Panc1 (cell line): ENCODE data around the gene CPNE7. TPM values are rescaled to one million over a fixed set of nuclear protein-coding genes. Genes with fewer than 3 reads are reported as not detected.

Source experiments
- ATAC-seq: fragments of 200-7000 bp; cut with Tn5 transposase; 2 replicates; pipeline ENCODE4 v1.9.1; 2020; ENCODE audit warnings: mild to moderate bottlenecking, moderate library complexity
- BruUV-seq: library from RNA; stranded (reverse); fragments of 400-500 nt; replicated peaks from 2 replicates; lab custom pipeline; 2021; lab: Mats Ljungman, UMichigan
- CTCF ChIA-PET: fragments of 300-600 bp; sonication (Branson Sonifier 250); formaldehyde crosslinking; loops from one replicate; lab custom pipeline; 2022; ENCODE audit warnings: antibody characterized with exemption; lab: Charles Lee
- POLR2A ChIA-PET: fragments of 300-600 bp; sonication (Branson Sonifier 250); formaldehyde crosslinking; loops from one replicate; lab custom pipeline; 2022; ENCODE audit warnings: antibody characterized with exemption; lab: Charles Lee
- DNase-seq: peaks from one replicate; pipeline ENCODE4 v3.0.0-alpha.2; 2010; ENCODE audit warnings: low read depth, low spot score
- H3K27ac ChIP-seq: 2 replicates; pipeline ENCODE4 v1.5.1; 2011; ENCODE audit warnings: mild to moderate bottlenecking, low read length, inconsistent platforms
- H3K27me3 ChIP-seq: fragments of 200-500 bp; sonication (Bioruptor generic); 2 replicates; pipeline ENCODE4 v1.6.0; 2014; ENCODE audit warnings: low read length, inconsistent platforms; ENCODE audit not compliant: control insufficient read depth, insufficient read depth
- H3K36me3 ChIP-seq: fragments of 200-500 bp; sonication (Bioruptor generic); 2 replicates; pipeline ENCODE4 v1.5.1; 2014; ENCODE audit warnings: inconsistent platforms, mild to moderate bottlenecking, low read length, moderate library complexity; ENCODE audit not compliant: control insufficient read depth, insufficient read depth
- H3K4me1 ChIP-seq: 2 replicates; pipeline ENCODE4 v1.5.1; 2011; ENCODE audit warnings: inconsistent platforms, mild to moderate bottlenecking, low read length, moderate library complexity; ENCODE audit not compliant: control insufficient read depth, insufficient read depth
- H3K4me3 ChIP-seq, 2 experiments: 2 replicates each; pipeline ENCODE4 v1.5.1; 2011 to 2012; ENCODE audit warnings: low read depth in 2 of 2, low read length in 2 of 2, mild to moderate bottlenecking in 2 of 2, inconsistent platforms in 1 of 2, moderate library complexity in 1 of 2
- H3K9me3 ChIP-seq: fragments of 200-500 bp; sonication (Bioruptor generic); 2 replicates; pipeline ENCODE4 v1.5.1; 2014; ENCODE audit warnings: low read depth, mild to moderate bottlenecking, inconsistent platforms, low read length, moderate library complexity; ENCODE audit not compliant: control insufficient read depth, insufficient read depth
- CTCF ChIP-seq: fragments of 450-650 bp; IDR thresholded peaks from 2 replicates; pipeline ENCODE4 v1.5.1; 2017; ENCODE audit warnings: mild to moderate bottlenecking
- POLR2AphosphoS5 ChIP-seq: IDR thresholded peaks from 2 replicates; pipeline ENCODE4 v1.6.1; 2012; ENCODE audit warnings: mild to moderate bottlenecking, low read depth, low read length, moderate library complexity
- REST ChIP-seq, 2 experiments: IDR thresholded peaks; 2 replicates each; pipeline ENCODE4 v1.6.1; 2011 to 2012; ENCODE audit warnings: low read depth in 2 of 2, control low read depth in 1 of 2, low read length in 1 of 2, mild to moderate bottlenecking in 1 of 2, moderate library complexity in 1 of 2; ENCODE audit not compliant: insufficient read depth in 1 of 2
- SIN3A ChIP-seq: IDR thresholded peaks from 2 replicates; pipeline ENCODE4 v1.6.1; 2012; ENCODE audit warnings: low read depth, mild to moderate bottlenecking, low read length, moderate library complexity, borderline replicate concordance; ENCODE audit not compliant: insufficient read depth
- TCF7L2 ChIP-seq: IDR thresholded peaks from 2 replicates; pipeline ENCODE4 v1.6.1; 2011; ENCODE audit warnings: mild to moderate bottlenecking, low read depth, low read length, inconsistent platforms
- in situ Hi-C: cut with HindIII; loops from 2 replicates; pipeline ENCODE4 v1.10.0; 2016; ENCODE audit warnings: low sequenced_read_pairs, low pct_unique_long_range_greater_than_20kb
- intact Hi-C: fragments of 100-400 bp; cut with micrococcal nuclease; formaldehyde crosslinking; loops from one replicate; pipeline ENCODE4 v1.10.0; 2022; ENCODE audit not compliant: unreplicated experiment
- total RNA-seq: library from RNA; stranded (reverse); gene quantifications from one replicate; pipeline ENCODE4 v1.2.1, GENCODE V29; 2021; ENCODE audit not compliant: unreplicated experiment

CPNE7 gene
- total RNA-seq, 1 experiment from 2014 or later, result 32.7 TPM

GRCh38 chr16:89607453-89607852 lies 31.9 kb downstream of the CPNE7 start:
- ChIA-PET POLR2A (no interaction called here), CTCF (no interaction called here)
- H3K4me1 ChIP-seq, result peaks cover 8% of the 10 kb centered on the region
- H3K4me3 ChIP-seq, result no peak overlapping the region
- no peaks in the 10 kb centered on the region for H3K9me3 ChIP-seq
- no TSS peak for BruUV-seq
- no peak for DNase-seq
- TF ChIP-seq REST (IDR thresholded peaks at IDR 0.05; ENCODE audit: insufficient read depth in 1 of 2, low read depth in 2 of 2, low read length in 1 of 2), result no peak
- TF ChIP-seq TCF7L2, result no peak
- TF ChIP-seq SIN3A, result no peak
- no peak for TF ChIP-seq POLR2AphosphoS5
- TF ChIP-seq CTCF, result no peak
- in situ Hi-C loops (no loop called here), intact Hi-C loops (no loop called here)
- H3K27me3 ChIP-seq, result no peaks in the 10 kb centered on the region
- no peaks in the 10 kb centered on the region for H3K36me3 ChIP-seq
- no peak for ATAC-seq
- no peak overlapping the region for H3K27ac ChIP-seq

- POLR2A ChIA-PET, result no interaction called here
- TF ChIP-seq TCF7L2, result no peak
- TF ChIP-seq POLR2AphosphoS5, result no peak
- TF ChIP-seq SIN3A, result no peak
- no peak for TF ChIP-seq REST (IDR thresholded peaks at IDR 0.05; ENCODE audit: insufficient read depth in 1 of 2, low read depth in 2 of 2, low read length in 1 of 2)
- TF ChIP-seq CTCF, result no peak
- Histone ChIP-seq H3K9me3 (no peaks in the 10 kb centered on the region), H3K27me3 (no peaks in the 10 kb centered on the region), H3K27ac (no peak overlapping the region), H3K36me3 (no peaks in the 10 kb centered on the region), H3K4me3 (no peak overlapping the region), H3K4me1 (peaks cover 5% of the 10 kb centered on the region)
- intact Hi-C loops, result no loop called here
- in situ Hi-C loops, result no loop called here
- CTCF ChIA-PET, result no interaction called here
- DNase-seq, result no peak
- BruUV-seq, result no TSS peak
- no peak for ATAC-seq
Observed at GRCh38 chr16:89607937-89608740, 32.6 kb downstream of the CPNE7 start.
